MCF 10A (cell line): Measurements from ENCODE around the gene FLNC. TPM values are rescaled to one million over a fixed set of nuclear protein-coding genes. Genes with fewer than 3 reads are reported as not detected.

Experiments used
- BruUV-seq: library from RNA; stranded (reverse); fragments of 400-500 nt; replicated peaks from 2 replicates; lab custom pipeline; 2021; lab: Mats Ljungman, UMichigan
- CTCF ChIA-PET: fragments of 300-600 bp; sonication (Branson Sonifier 250); formaldehyde crosslinking; extraction: SDS; loops from one replicate; lab custom pipeline; 2021; ENCODE audit warnings: antibody characterized with exemption, inconsistent platforms; lab: Yijun Ruan, JAX
- POLR2A ChIA-PET: fragments of 300-600, 350-650 bp; sonication (Branson Sonifier 250); formaldehyde crosslinking; extraction: SDS; loops from one replicate; lab custom pipeline; 2020; ENCODE audit warnings: antibody characterized with exemption, inconsistent platforms; lab: Yijun Ruan, JAX
- DNase-seq: peaks from one replicate; pipeline ENCODE4 v3.0.0-alpha.2; 2018; ENCODE audit not compliant: unreplicated experiment
- H3K27ac Mint-ChIP-seq: one replicate; pipeline ENCODE4 v1.8.0; 2022; ENCODE audit warnings: mild to moderate bottlenecking, low read depth, mixed read lengths; ENCODE audit not compliant: unreplicated experiment
- H3K27me3 Mint-ChIP-seq: one replicate; pipeline ENCODE4 v1.8.0; 2022; ENCODE audit warnings: mixed read lengths; ENCODE audit not compliant: insufficient read depth, unreplicated experiment
- H3K36me3 Mint-ChIP-seq: one replicate; pipeline ENCODE4 v1.8.0; 2022; ENCODE audit warnings: mild to moderate bottlenecking, moderate library complexity, mixed read lengths; ENCODE audit not compliant: insufficient read depth, unreplicated experiment
- H3K4me1 Mint-ChIP-seq: one replicate; pipeline ENCODE4 v1.8.0; 2022; ENCODE audit warnings: mixed read lengths; ENCODE audit not compliant: insufficient read depth, unreplicated experiment
- H3K4me3 Mint-ChIP-seq: one replicate; pipeline ENCODE4 v1.8.0; 2022; ENCODE audit warnings: mild to moderate bottlenecking, moderate library complexity, mixed read lengths; ENCODE audit not compliant: unreplicated experiment
- H3K9me3 Mint-ChIP-seq: one replicate; pipeline ENCODE4 v1.8.0; 2022; ENCODE audit warnings: mixed read lengths; ENCODE audit not compliant: unreplicated experiment
- CTCF ChIP-seq: fragments of 200-600 bp; IDR thresholded peaks from one replicate; pipeline ENCODE4 v1.8.0; 2022; ENCODE audit warnings: antibody characterized with exemption, mild to moderate bottlenecking; ENCODE audit not compliant: unreplicated experiment
- intact Hi-C: fragments of 100-400 bp; cut with micrococcal nuclease; formaldehyde crosslinking; loops from 2 replicates; pipeline ENCODE4 v1.14.1; 2022
- total RNA-seq: library from RNA; stranded (reverse); gene quantifications from 2 replicates; pipeline ENCODE4 v1.2.3, GENCODE V29; 2022

The FLNC gene
- total RNA-seq, 1 experiment from 2014 or later = 0.28 TPM

GRCh38 chr7:128801003-128801402 lies 29.2 kb upstream of the FLNC start:
- ChIA-PET CTCF (no interaction called here), POLR2A (no interaction called here)
- Mint-ChIP-seq H3K27ac (no peak overlapping the region), H3K4me3 (no peak overlapping the region), H3K4me1 (no peaks in the 10 kb centered on the region), H3K9me3 (no peaks in the 10 kb centered on the region), H3K27me3 (no peaks in the 10 kb centered on the region), H3K36me3 (no peaks in the 10 kb centered on the region)
- BruUV-seq = no TSS peak
- intact Hi-C loops = no loop called here
- no peak for DNase-seq
- TF ChIP-seq CTCF = no peak

- H3K4me3 Mint-ChIP-seq = no peak overlapping the region
- H3K36me3 Mint-ChIP-seq = peaks cover 5% of the 10 kb centered on the region
- no TSS peak for BruUV-seq
- no peaks in the 10 kb centered on the region for H3K27me3 Mint-ChIP-seq
- ChIA-PET POLR2A (no interaction called here), CTCF (no interaction called here)
- intact Hi-C loops = no loop called here
- TF ChIP-seq CTCF = no peak
- H3K9me3 Mint-ChIP-seq = no peaks in the 10 kb centered on the region
- no peak for DNase-seq
- no peaks in the 10 kb centered on the region for H3K4me1 Mint-ChIP-seq
- no peak overlapping the region for H3K27ac Mint-ChIP-seq
Observed at GRCh38 chr7:128801667-128802418, 28.4 kb upstream of the FLNC start.

GRCh38 chr7:128804484-128804883 lies 25.7 kb upstream of the FLNC start:
- Mint-ChIP-seq H3K9me3 (no peaks in the 10 kb centered on the region), H3K4me3 (no peak overlapping the region), H3K27me3 (no peaks in the 10 kb centered on the region), H3K4me1 (no peaks in the 10 kb centered on the region), H3K36me3 (peaks cover 15% of the 10 kb centered on the region), H3K27ac (no peak overlapping the region)
- no peak for TF ChIP-seq CTCF
- intact Hi-C loops = no loop called here
- ChIA-PET POLR2A (no interaction called here), CTCF (interaction anchor here (0.6 kb wide), 2 partner anchors 143 to 288 kb away, joined by 3 to 4 read pairs; no protein-coding TSS in a partner anchor)
- no peak for DNase-seq
- no TSS peak for BruUV-seq

- no peak for DNase-seq
- Mint-ChIP-seq H3K27me3 (no peaks in the 10 kb centered on the region), H3K4me1 (no peaks in the 10 kb centered on the region), H3K36me3 (peaks cover 16% of the 10 kb centered on the region), H3K27ac (no peak overlapping the region), H3K9me3 (no peaks in the 10 kb centered on the region), H3K4me3 (no peak overlapping the region)
- POLR2A ChIA-PET = no interaction called here
- intact Hi-C loops = no loop called here
- BruUV-seq = no TSS peak
- CTCF ChIA-PET = no interaction called here
- TF ChIP-seq CTCF = no peak
Observed at GRCh38 chr7:128805225-128805624, 25.0 kb upstream of the FLNC start.
